GM12878 (cell line): ENCODE data around the gene VPS45. TPM values are rescaled to one million over a fixed set of nuclear protein-coding genes. Genes with fewer than 3 reads are reported as not detected.

ENCODE experiments used
- CBFB ChIP-seq: IDR thresholded peaks from 2 replicates; pipeline ENCODE4 v1.6.1; 2016; ENCODE audit warnings: antibody characterized with exemption, low read depth
- ESRRA ChIP-seq: IDR thresholded peaks from 2 replicates; pipeline ENCODE4 v1.6.1; 2012; ENCODE audit warnings: mild to moderate bottlenecking, low read length, improper control_type of control experiment
- IKZF2 ChIP-seq, 2 experiments: fragments of 450-650 bp; IDR thresholded peaks; 2 replicates each; pipeline ENCODE4 v1.6.1; 2017; ENCODE audit warnings: mild to moderate bottlenecking in 2 of 2, moderate library complexity in 2 of 2
- NFXL1 ChIP-seq: fragments of 450-650 bp; IDR thresholded peaks from 2 replicates; pipeline ENCODE4 v1.6.1; 2017; ENCODE audit warnings: antibody characterized with exemption, mild to moderate bottlenecking, borderline replicate concordance
- RBBP5 ChIP-seq: fragments of 200-600 bp; sonication (generic); conservative IDR thresholded peaks from 2 replicates; pipeline ENCODE4 v1.6.1; 2016
- SMAD1 ChIP-seq: fragments of 450-650 bp; IDR thresholded peaks from 2 replicates; pipeline ENCODE4 v1.6.1; 2018; ENCODE audit warnings: mild to moderate bottlenecking, low read depth; ENCODE audit not compliant: partially characterized antibody
- TBL1XR1 ChIP-seq: IDR thresholded peaks from 2 replicates; pipeline ENCODE4 v1.6.1; 2012; ENCODE audit warnings: low read depth, low read length, improper control_type of control experiment
- polyA plus RNA-seq, 11 experiments: library from polyadenylated mRNA; depleted of rRNA in 4 of 11; unstranded in 6 of 11; stranded (reverse) in 5 of 11; fragments of >200 nt; fragmentation: Nextera tagmentation in 4 of 11; fragmentation: Illumina TruSeq in 1 of 11; extraction: Ambion mirVana in 4 of 11; extraction: Trizol in 1 of 11; gene quantifications; 1 replicate in 1 of 11; 2 replicates in 10 of 11; pipeline versions ENCODE4 v1.2.1 to v1.2.3, GENCODE V29; 2011 to 2016; ENCODE audit warnings: inconsistent platforms in 2 of 11, missing spikeins in 2 of 11, low read depth in 1 of 11
- total RNA-seq, 4 experiments: library from RNA; depleted of rRNA in 3 of 4; stranded (reverse); fragments of >200 nt in 3 of 4; fragmentation: Illumina TruSeq in 1 of 4; extraction: Trizol in 1 of 4; gene quantifications; 2 replicates each; pipeline versions ENCODE4 v1.2.1 to v1.2.3, GENCODE V29; 2013 to 2021

VPS45 gene
- total and polyA plus RNA-seq, 10 of the 15 experiments (the other 5 are each of a cell fraction or from before 2014, with no cell fraction given) = 24.4 to 48.7 (median 34.5) TPM

- TF ChIP-seq ESRRA = no peak
- TF ChIP-seq TBL1XR1 = no peak
- no peak for TF ChIP-seq SMAD1
- no peak for TF ChIP-seq NFXL1
- no peak for TF ChIP-seq RBBP5
- no peak for TF ChIP-seq IKZF2 (IDR thresholded peaks at IDR 0.05)
- TF ChIP-seq CBFB = no peak
These were observed 126.9 kb downstream of the VPS45 start (continued) for GRCh38 chr1:150194381-150195031.

Other genes starting within 250 kb of the VPS45 start
Only the 7 nearest of the 12 such genes appear.
- 11.7 and 16.0 TPM in 2 replicates for gene BOLA1, start 168.2 kb upstream of the VPS45 start, total RNA-seq (2014; rRNA removed)
- gene BOLA1, start 168.2 kb upstream of the VPS45 start, total RNA-seq (2014; rRNA removed; fragmentation: Illumina TruSeq; extraction: Trizol) = 7.0 and 7.5 TPM in 2 replicates
- 12.8 and 15.1 TPM in 2 replicates for gene BOLA1, start 168.2 kb upstream of the VPS45 start, total RNA-seq (2021)
- 7.9 and 9.7 TPM in 2 replicates for gene BOLA1, start 168.2 kb upstream of the VPS45 start, polyA plus RNA-seq (2011; rRNA removed)
- gene BOLA1, start 168.2 kb upstream of the VPS45 start, polyA plus RNA-seq (2014; fragmentation: Illumina TruSeq; extraction: Trizol) = 4.6 and 5.4 TPM in 2 replicates
- 1 to 10 TPM in 1 of 2 experiments, under 1 TPM in 1; 0.74 to 4.3 TPM for gene BOLA1, start 168.2 kb upstream of the VPS45 start, polyA plus RNA-seq (2014; fragmentation: Nextera tagmentation; extraction: Ambion mirVana)
- 18.7 and 19.7 TPM in 2 replicates for gene BOLA1, start 168.2 kb upstream of the VPS45 start, polyA plus RNA-seq (2014; rRNA removed)
- 10 to 100 TPM; 14.8 to 18.3 TPM for gene BOLA1, start 168.2 kb upstream of the VPS45 start, polyA plus RNA-seq (2016; fragmentation: Nextera tagmentation; extraction: Ambion mirVana)
- 6.3 and 8.0 TPM in 2 replicates for gene SV2A, start 149.9 kb upstream of the VPS45 start, total RNA-seq (2014; rRNA removed)
- gene SV2A, start 149.9 kb upstream of the VPS45 start, total RNA-seq (2014; rRNA removed; fragmentation: Illumina TruSeq; extraction: Trizol) = 5.3 and 6.0 TPM in 2 replicates
- gene SV2A, start 149.9 kb upstream of the VPS45 start, total RNA-seq (2021) = 11.3 and 11.6 TPM in 2 replicates
- gene SV2A, start 149.9 kb upstream of the VPS45 start, polyA plus RNA-seq (2011; rRNA removed) = 0.33 and 0.39 TPM in 2 replicates
- gene SV2A, start 149.9 kb upstream of the VPS45 start, polyA plus RNA-seq (2014; fragmentation: Illumina TruSeq; extraction: Trizol) = 7.3 and 8.4 TPM in 2 replicates
- 1 to 10 TPM in 1 of 2 experiments, under 1 TPM in 1; 0.89 to 2.3 TPM for gene SV2A, start 149.9 kb upstream of the VPS45 start, polyA plus RNA-seq (2014; fragmentation: Nextera tagmentation; extraction: Ambion mirVana)
- 7.5 and 7.8 TPM in 2 replicates for gene SV2A, start 149.9 kb upstream of the VPS45 start, polyA plus RNA-seq (2014; rRNA removed)
- 1 to 10 TPM; 4.5 to 5.6 TPM for gene SV2A, start 149.9 kb upstream of the VPS45 start, polyA plus RNA-seq (2016; fragmentation: Nextera tagmentation; extraction: Ambion mirVana)
- 9.4 and 13.2 TPM in 2 replicates for gene SF3B4, start 140.0 kb upstream of the VPS45 start, total RNA-seq (2014; rRNA removed)
- 24.1 and 27.6 TPM in 2 replicates for gene SF3B4, start 140.0 kb upstream of the VPS45 start, total RNA-seq (2014; rRNA removed; fragmentation: Illumina TruSeq; extraction: Trizol)
- 79.4 and 81.7 TPM in 2 replicates for gene SF3B4, start 140.0 kb upstream of the VPS45 start, total RNA-seq (2021)
- 11.3 and 26.2 TPM in 2 replicates for gene SF3B4, start 140.0 kb upstream of the VPS45 start, polyA plus RNA-seq (2011; rRNA removed)
- 81.8 and 83.5 TPM in 2 replicates for gene SF3B4, start 140.0 kb upstream of the VPS45 start, polyA plus RNA-seq (2014; fragmentation: Illumina TruSeq; extraction: Trizol)
- gene SF3B4, start 140.0 kb upstream of the VPS45 start, polyA plus RNA-seq (2014; fragmentation: Nextera tagmentation; extraction: Ambion mirVana) = 1 to 10 TPM; 1.9 to 6.9 TPM
- gene SF3B4, start 140.0 kb upstream of the VPS45 start, polyA plus RNA-seq (2014; rRNA removed) = 27.4 and 35.7 TPM in 2 replicates
- 100 to 1,000 TPM; 140 to 146 TPM for gene SF3B4, start 140.0 kb upstream of the VPS45 start, polyA plus RNA-seq (2016; fragmentation: Nextera tagmentation; extraction: Ambion mirVana)
- 0.51 and 0.71 TPM in 2 replicates for gene MTMR11, start 130.9 kb upstream of the VPS45 start, total RNA-seq (2014; rRNA removed)
- 0.51 and 0.58 TPM in 2 replicates for gene MTMR11, start 130.9 kb upstream of the VPS45 start, total RNA-seq (2014; rRNA removed; fragmentation: Illumina TruSeq; extraction: Trizol)
- 0.45 and 1.1 TPM in 2 replicates for gene MTMR11, start 130.9 kb upstream of the VPS45 start, total RNA-seq (2021)
- gene MTMR11, start 130.9 kb upstream of the VPS45 start, polyA plus RNA-seq (2011; rRNA removed) = 0.46 and 0.52 TPM in 2 replicates
- gene MTMR11, start 130.9 kb upstream of the VPS45 start, polyA plus RNA-seq (2014; fragmentation: Illumina TruSeq; extraction: Trizol) = 0.97 and 1.5 TPM in 2 replicates
- under 1 TPM; 0.35 to 0.84 TPM for gene MTMR11, start 130.9 kb upstream of the VPS45 start, polyA plus RNA-seq (2014; fragmentation: Nextera tagmentation; extraction: Ambion mirVana)
- 0.95 and 1.1 TPM in 2 replicates for gene MTMR11, start 130.9 kb upstream of the VPS45 start, polyA plus RNA-seq (2014; rRNA removed)
- under 1 TPM; 0.70 to 0.77 TPM for gene MTMR11, start 130.9 kb upstream of the VPS45 start, polyA plus RNA-seq (2016; fragmentation: Nextera tagmentation; extraction: Ambion mirVana)
- 8.4 and 8.7 TPM in 2 replicates for gene OTUD7B, start 57.0 kb upstream of the VPS45 start, total RNA-seq (2014; rRNA removed)
- gene OTUD7B, start 57.0 kb upstream of the VPS45 start, total RNA-seq (2014; rRNA removed; fragmentation: Illumina TruSeq; extraction: Trizol) = 9.2 and 9.9 TPM in 2 replicates
- 20.7 and 24.9 TPM in 2 replicates for gene OTUD7B, start 57.0 kb upstream of the VPS45 start, total RNA-seq (2021)
- 4.3 and 7.4 TPM in 2 replicates for gene OTUD7B, start 57.0 kb upstream of the VPS45 start, polyA plus RNA-seq (2011; rRNA removed)
- gene OTUD7B, start 57.0 kb upstream of the VPS45 start, polyA plus RNA-seq (2014; fragmentation: Illumina TruSeq; extraction: Trizol) = 8.2 and 10.7 TPM in 2 replicates
- gene OTUD7B, start 57.0 kb upstream of the VPS45 start, polyA plus RNA-seq (2014; fragmentation: Nextera tagmentation; extraction: Ambion mirVana) = 1 to 10 TPM; 1.7 to 1.8 TPM
- gene OTUD7B, start 57.0 kb upstream of the VPS45 start, polyA plus RNA-seq (2014; rRNA removed) = 5.8 and 5.9 TPM in 2 replicates
- 1 to 10 TPM; 1.7 to 2.3 TPM for gene OTUD7B, start 57.0 kb upstream of the VPS45 start, polyA plus RNA-seq (2016; fragmentation: Nextera tagmentation; extraction: Ambion mirVana)
- gene PLEKHO1, start 82.1 kb downstream of the VPS45 start, total RNA-seq (2014; rRNA removed) = 183 and 184 TPM in 2 replicates
- gene PLEKHO1, start 82.1 kb downstream of the VPS45 start, total RNA-seq (2014; rRNA removed; fragmentation: Illumina TruSeq; extraction: Trizol) = 87.7 and 91.4 TPM in 2 replicates
- gene PLEKHO1, start 82.1 kb downstream of the VPS45 start, total RNA-seq (2021) = 134 and 146 TPM in 2 replicates
- gene PLEKHO1, start 82.1 kb downstream of the VPS45 start, polyA plus RNA-seq (2011; rRNA removed) = 56.6 and 73.8 TPM in 2 replicates
- gene PLEKHO1, start 82.1 kb downstream of the VPS45 start, polyA plus RNA-seq (2014; fragmentation: Illumina TruSeq; extraction: Trizol) = 108 and 113 TPM in 2 replicates
- gene PLEKHO1, start 82.1 kb downstream of the VPS45 start, polyA plus RNA-seq (2014; fragmentation: Nextera tagmentation; extraction: Ambion mirVana) = 10 to 100 TPM in 1 of 2 experiments, 1 to 10 TPM in 1; 5.3 to 12.9 TPM
- 143 and 184 TPM in 2 replicates for gene PLEKHO1, start 82.1 kb downstream of the VPS45 start, polyA plus RNA-seq (2014; rRNA removed)
- gene PLEKHO1, start 82.1 kb downstream of the VPS45 start, polyA plus RNA-seq (2016; fragmentation: Nextera tagmentation; extraction: Ambion mirVana) = 10 to 100 TPM; 36.9 to 86.3 TPM
- gene ANP32E, start 168.3 kb downstream of the VPS45 start, total RNA-seq (2014; rRNA removed) = 59.2 and 73.2 TPM in 2 replicates
- gene ANP32E, start 168.3 kb downstream of the VPS45 start, total RNA-seq (2014; rRNA removed; fragmentation: Illumina TruSeq; extraction: Trizol) = 106 and 111 TPM in 2 replicates
- 92.8 and 98.6 TPM in 2 replicates for gene ANP32E, start 168.3 kb downstream of the VPS45 start, total RNA-seq (2021)
- gene ANP32E, start 168.3 kb downstream of the VPS45 start, polyA plus RNA-seq (2011; rRNA removed) = 67.6 and 129 TPM in 2 replicates
- gene ANP32E, start 168.3 kb downstream of the VPS45 start, polyA plus RNA-seq (2014; fragmentation: Illumina TruSeq; extraction: Trizol) = 137 and 179 TPM in 2 replicates
- gene ANP32E, start 168.3 kb downstream of the VPS45 start, polyA plus RNA-seq (2014; fragmentation: Nextera tagmentation; extraction: Ambion mirVana) = 100 to 1,000 TPM; 142 to 250 TPM
- gene ANP32E, start 168.3 kb downstream of the VPS45 start, polyA plus RNA-seq (2014; rRNA removed) = 66.3 and 73.2 TPM in 2 replicates
- 100 to 1,000 TPM; 240 to 243 TPM for gene ANP32E, start 168.3 kb downstream of the VPS45 start, polyA plus RNA-seq (2016; fragmentation: Nextera tagmentation; extraction: Ambion mirVana)